Measurements from ENCODE around the gene SARDH.

Gene SARDH

DNA sequence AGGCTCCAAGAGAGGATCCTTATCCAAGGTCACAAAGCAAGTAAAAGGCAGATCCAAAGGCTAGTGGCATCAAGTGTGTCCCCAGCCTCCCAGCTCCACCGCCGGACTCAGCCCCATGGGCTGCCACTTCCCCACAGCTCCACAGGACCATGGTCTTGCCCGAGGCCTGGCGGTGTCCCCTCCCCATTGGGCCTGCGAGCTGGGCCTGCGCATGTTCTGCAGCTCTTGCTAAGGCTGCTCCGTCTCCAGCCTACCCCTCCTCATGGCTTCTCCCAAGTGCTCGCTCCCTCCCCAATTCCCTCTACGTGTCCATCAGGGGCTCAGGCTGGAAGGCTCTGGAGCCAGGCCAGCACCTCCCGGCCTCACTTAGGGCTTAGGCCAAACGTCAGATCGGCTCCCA, 72.6 kb downstream of the SARDH start:
- TF ChIP-seq, protein P1, sequence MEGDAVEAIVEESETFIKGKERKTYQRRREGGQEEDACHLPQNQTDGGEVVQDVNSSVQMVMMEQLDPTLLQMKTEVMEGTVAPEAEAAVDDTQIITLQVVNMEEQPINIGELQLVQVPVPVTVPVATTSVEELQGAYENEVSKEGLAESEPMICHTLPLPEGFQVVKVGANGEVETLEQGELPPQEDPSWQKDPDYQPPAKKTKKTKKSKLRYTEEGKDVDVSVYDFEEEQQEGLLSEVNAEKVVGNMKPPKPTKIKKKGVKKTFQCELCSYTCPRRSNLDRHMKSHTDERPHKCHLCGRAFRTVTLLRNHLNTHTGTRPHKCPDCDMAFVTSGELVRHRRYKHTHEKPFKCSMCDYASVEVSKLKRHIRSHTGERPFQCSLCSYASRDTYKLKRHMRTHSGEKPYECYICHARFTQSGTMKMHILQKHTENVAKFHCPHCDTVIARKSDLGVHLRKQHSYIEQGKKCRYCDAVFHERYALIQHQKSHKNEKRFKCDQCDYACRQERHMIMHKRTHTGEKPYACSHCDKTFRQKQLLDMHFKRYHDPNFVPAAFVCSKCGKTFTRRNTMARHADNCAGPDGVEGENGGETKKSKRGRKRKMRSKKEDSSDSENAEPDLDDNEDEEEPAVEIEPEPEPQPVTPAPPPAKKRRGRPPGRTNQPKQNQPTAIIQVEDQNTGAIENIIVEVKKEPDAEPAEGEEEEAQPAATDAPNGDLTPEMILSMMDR (IDR thresholded peaks at IDR 0.05; ENCODE audit: control extremely low read depth, extremely low read depth, low read depth, missing control alignments): no peak
- POLR2A ChIA-PET: no interaction called here
- CTCF ChIA-PET: no interaction called here

DNA sequence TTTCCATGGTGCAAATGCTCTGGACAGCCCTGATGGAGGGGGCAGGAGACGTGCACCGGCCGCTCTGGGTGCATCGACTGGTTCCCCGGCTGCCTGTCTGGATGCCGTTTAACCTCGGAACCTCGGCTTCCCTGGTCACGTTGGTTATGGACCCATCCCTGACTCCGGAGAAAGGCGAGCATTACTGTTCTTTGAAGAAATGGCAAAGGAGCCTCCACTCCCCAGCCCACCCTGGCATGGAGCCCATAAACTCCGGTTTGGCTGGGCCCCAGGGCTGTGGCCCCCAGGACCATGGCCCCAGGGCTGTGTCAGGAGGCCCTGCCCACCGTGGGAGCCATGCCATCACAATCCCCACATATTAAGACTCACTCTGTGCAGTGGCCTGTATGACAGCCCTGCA, 73.1 kb downstream of the SARDH start:
- DNase-seq (ENCODE audit: extremely low spot score): no peak
- ChIA-PET POLR2A (no interaction called here), CTCF (interaction anchor here (1.1 kb wide), 1 partner anchor 12 kb away, joined by 3 read pairs; no protein-coding TSS in a partner anchor)
- TF ChIP-seq, protein P1 (IDR thresholded peaks at IDR 0.05; ENCODE audit: control extremely low read depth, extremely low read depth, low read depth, missing control alignments): no peak

More for the DNA sequence above, 72.6 kb downstream of the SARDH start:
- DNase-seq (ENCODE audit: extremely low spot score): no peak

DNA sequence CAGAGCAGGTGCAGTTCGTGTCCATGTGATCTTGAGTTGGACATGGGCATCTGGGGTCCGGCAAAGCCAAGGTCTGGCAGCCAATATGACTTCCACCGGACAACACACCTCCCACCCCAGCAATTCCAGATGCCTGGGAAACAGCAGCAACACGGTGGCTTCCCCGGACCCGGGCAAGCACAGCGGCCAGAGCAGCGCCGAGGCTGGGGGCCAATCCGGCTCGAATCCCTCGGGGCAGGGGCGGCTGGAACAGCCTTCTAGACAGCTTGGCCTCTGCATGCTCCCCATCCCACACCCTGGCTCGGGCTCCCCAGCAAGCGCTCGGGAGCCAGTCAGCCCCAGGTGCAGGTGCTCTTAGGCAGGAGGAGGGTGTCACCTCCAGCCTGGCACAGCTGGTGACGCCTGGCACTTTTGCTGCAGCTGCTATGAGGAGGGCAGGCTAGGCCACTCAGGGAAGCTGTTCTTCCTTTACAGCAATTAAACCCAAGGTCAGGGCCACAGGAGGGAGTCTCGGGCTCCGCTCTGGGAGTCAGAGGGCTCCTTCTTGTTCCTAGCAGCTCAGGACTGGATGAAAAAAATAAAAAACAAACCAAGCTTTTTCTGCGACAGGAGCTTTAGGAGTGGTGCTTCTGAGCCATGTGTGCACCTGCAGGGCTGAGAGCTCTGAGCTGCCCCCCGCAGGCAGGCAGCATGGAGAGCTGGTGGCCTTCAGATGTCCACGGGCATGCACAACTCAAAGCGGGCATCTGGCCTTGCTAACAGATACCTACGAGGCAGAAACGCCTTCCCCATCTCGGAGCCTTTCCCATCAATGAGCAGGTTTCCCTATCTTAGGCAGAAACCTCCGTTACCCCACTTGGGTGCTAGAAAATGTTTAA, 73.7 kb downstream of the SARDH start:
- DNase-seq (ENCODE audit: extremely low spot score): no peak
- ChIA-PET CTCF (interaction anchor here (1.1 kb wide), 1 partner anchor 11 kb away, joined by 3 read pairs; no protein-coding TSS in a partner anchor), POLR2A (no interaction called here)
- TF ChIP-seq, protein P1 (IDR thresholded peaks at IDR 0.05; ENCODE audit: control extremely low read depth, extremely low read depth, low read depth, missing control alignments): peak; percentile 29

DNA sequence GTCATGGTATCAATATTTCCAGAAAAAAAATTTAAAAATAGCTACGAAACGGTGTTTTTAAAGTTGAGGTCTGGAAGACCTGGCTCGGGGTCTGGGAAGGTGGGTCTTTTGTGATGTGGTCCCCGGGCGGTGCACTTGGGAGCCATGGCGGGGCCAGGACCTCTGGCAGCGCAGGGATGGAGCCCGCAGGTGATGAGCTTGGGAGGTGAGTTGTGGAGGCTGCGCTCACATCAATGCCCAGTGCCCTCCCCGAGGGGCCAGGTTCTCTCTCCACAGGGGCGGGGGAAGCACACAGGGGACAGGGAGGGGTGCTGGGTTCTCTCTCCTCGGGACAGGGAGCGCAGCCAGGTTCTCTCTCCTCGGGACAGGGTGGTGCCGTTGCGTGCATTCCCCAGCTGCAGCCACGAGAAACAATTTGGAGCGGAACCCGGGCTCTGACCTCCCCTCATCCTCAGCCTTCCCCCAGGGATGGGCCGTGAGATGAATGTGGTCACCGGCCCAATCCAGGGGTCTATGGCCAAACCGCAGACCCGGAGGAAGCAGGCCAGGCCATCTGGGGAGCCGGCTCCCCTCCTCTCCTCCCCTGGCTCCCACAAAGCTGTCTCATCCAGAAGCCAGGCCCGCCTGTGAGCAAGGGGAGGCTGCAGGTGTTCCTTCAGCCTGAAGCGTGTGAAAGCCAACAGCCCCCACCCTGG, 76.2 kb downstream of the SARDH start:
- CTCF ChIA-PET: no interaction called here
- TF ChIP-seq, protein P1 (IDR thresholded peaks at IDR 0.05; ENCODE audit: control extremely low read depth, extremely low read depth, low read depth, missing control alignments): no peak
- no peak for DNase-seq (ENCODE audit: extremely low spot score)
- POLR2A ChIA-PET: no interaction called here

- ChIA-PET CTCF (no interaction called here), POLR2A (no interaction called here)
- no peak for DNase-seq (ENCODE audit: extremely low spot score)
- TF ChIP-seq, protein P1 (IDR thresholded peaks at IDR 0.05; ENCODE audit: control extremely low read depth, extremely low read depth, low read depth, missing control alignments): no peak
These were observed 78.6 kb downstream of the SARDH start for GRCh38 chr9:133659516-133659915.

DNA sequence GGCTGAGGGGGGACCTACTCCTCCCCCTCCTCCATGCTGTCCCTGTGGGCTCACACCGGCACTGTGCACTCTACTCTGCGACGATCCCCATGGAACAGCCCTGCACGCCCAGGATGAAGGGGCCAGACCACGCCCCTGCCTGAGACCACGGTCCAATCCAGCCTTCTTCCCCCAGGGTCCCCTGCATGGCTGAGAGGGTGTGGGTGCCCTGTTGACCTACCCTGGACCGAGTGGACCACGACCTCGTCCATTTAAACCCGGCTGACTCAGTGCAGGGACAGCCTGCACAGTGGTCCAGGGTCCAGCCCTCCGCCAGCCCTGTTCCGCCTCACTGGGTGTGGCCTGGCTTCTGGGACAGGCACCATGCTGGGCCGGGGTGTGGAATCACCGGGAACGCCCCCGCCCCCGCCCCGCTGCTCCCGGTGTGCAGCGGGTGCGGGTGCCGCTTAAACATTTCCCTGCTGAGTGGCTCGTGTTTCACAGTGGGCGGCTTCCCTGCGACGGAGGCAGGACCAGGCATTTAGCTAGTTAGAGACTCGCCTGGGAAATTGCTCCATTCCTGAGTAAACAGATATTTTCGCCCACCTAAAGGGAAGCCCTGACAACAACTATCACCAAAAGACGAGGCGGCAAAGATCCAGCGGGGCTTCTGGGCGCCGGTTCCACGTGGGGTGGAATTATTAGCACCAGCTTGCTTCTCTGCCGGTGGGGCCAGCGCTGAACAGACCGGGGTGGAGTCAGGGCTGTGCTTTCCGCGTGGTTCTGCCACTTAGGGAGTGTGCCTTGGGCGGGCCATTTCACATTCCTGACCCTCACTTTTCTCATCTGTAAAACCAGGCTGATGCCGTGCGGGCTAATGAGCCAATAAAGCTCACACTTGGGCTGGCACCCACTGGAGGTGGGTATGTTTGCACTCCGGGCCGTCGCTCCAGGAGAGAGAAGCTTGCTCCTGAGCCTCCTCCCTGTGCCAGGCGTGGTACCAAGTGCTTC, 79.4 kb downstream of the SARDH start:
- DNase-seq (ENCODE audit: extremely low spot score): no peak
- POLR2A ChIA-PET: no interaction called here
- TF ChIP-seq, protein P1 (IDR thresholded peaks at IDR 0.05; ENCODE audit: control extremely low read depth, extremely low read depth, low read depth, missing control alignments): no peak
- CTCF ChIA-PET: no interaction called here
